SH-SY5Y (cell line): ENCODE data around the gene C1QL2.

Source experiments
- GATA2 ChIP-seq: IDR thresholded peaks from 2 replicates; pipeline ENCODE4 v1.6.1; 2011; ENCODE audit warnings: mild to moderate bottlenecking, low read depth, low read length
- GATA3 ChIP-seq: IDR thresholded peaks from 2 replicates; pipeline ENCODE4 v1.6.1; 2011; ENCODE audit warnings: low read depth, mild to moderate bottlenecking, low read length, moderate library complexity

DNA sequence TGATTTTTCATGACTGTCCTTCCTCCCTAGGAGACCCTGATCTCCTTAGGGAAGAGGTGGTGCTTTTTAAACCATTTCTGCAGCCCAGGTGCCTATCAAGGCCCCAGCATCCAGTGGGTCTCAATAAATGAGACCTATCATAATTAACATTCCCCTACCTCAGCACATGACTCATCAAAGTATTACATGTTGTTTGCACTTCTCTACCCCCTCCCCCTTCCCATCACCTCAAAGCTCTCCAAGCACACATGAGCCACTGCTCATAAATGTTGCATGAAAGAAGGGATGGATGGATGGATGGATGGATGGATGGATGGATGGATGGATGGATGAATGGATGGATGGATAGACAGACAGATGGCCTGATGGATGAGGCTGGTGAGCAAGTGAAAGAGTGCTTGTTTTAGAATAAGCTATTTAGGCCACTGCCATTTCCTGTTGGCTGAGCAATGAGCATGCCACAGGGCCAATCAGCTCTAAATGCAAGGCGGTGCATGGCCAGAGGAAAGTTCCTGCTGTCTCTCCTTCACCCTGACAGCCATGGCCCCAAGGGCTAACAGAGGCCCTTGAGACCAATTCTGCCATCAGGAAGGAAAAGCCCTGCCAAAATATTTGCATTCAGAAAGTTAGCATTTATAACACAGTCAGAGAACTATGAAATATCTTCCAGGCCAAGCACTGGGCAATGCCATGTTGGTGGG, 44.2 kb upstream of the C1QL2 start:
- TF ChIP-seq GATA2 (no peak), GATA3 (no peak)
